Ovary (tissue), 3 donors: ENCODE data around the gene CCL14.

Source experiments
- EP300 ChIP-seq: sonication (generic); formaldehyde crosslinking; IDR thresholded peaks from one replicate; pipeline ENCODE4 v1.6.1; 2017; ENCODE audit warnings: antibody characterized with exemption
- TF ChIP-seq, protein P1 (sequence below), 3 donors: fragments of 450-650 bp in 2 of 3; fragments of 200-600 bp in 1 of 3; IDR thresholded peaks; one replicate each; pipeline versions ENCODE4 v1.5.1 to v1.8.0; 2016 to 2022; ENCODE audit warnings: antibody characterized with exemption in 3 of 3, mild to moderate bottlenecking in 1 of 3
- donor health status: DM: no; HTN: no; CAD: no.

DNA sequence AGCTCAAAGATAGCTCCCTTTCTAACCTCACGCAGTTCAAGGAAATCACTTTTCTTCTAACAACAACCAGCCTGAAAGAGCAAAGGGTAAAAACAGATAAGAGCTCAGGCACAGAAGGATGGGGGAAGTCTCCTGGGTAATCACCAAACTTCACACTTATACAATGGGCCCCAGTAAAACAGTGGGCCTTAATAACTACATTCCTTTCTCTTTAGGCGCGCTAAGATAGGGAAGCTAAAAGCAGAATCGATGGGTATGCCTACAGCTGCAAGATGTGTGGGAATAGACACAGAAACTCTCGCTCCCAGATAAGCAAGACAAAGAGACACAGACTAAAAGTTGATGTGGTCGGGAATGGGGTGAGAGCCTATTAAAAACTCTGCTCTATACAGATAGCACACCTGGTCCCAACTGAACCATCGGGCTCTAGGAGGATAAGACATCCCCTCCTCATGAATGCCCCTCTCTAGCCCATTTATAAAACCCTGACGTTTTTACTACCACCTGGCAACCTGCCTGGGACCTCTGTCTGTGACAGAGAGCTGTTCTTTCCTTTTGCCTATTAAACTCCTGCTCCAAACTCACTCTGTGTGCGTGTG, 43.8 kb downstream of the CCL14 start:
- TF ChIP-seq EP300, result no peak
- TF ChIP-seq, protein P1, sequence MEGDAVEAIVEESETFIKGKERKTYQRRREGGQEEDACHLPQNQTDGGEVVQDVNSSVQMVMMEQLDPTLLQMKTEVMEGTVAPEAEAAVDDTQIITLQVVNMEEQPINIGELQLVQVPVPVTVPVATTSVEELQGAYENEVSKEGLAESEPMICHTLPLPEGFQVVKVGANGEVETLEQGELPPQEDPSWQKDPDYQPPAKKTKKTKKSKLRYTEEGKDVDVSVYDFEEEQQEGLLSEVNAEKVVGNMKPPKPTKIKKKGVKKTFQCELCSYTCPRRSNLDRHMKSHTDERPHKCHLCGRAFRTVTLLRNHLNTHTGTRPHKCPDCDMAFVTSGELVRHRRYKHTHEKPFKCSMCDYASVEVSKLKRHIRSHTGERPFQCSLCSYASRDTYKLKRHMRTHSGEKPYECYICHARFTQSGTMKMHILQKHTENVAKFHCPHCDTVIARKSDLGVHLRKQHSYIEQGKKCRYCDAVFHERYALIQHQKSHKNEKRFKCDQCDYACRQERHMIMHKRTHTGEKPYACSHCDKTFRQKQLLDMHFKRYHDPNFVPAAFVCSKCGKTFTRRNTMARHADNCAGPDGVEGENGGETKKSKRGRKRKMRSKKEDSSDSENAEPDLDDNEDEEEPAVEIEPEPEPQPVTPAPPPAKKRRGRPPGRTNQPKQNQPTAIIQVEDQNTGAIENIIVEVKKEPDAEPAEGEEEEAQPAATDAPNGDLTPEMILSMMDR (IDR thresholded peaks at IDR 0.05), result no peak
